ENCODE data around the gene RUNDC1. TPM values are rescaled to one million over a fixed set of nuclear protein-coding genes. Genes with fewer than 3 reads are reported as not detected.

RUNDC1 gene
- total and polyA plus RNA-seq, 2 experiments from 2014 or later = 6.1 to 11.9 TPM

DNA sequence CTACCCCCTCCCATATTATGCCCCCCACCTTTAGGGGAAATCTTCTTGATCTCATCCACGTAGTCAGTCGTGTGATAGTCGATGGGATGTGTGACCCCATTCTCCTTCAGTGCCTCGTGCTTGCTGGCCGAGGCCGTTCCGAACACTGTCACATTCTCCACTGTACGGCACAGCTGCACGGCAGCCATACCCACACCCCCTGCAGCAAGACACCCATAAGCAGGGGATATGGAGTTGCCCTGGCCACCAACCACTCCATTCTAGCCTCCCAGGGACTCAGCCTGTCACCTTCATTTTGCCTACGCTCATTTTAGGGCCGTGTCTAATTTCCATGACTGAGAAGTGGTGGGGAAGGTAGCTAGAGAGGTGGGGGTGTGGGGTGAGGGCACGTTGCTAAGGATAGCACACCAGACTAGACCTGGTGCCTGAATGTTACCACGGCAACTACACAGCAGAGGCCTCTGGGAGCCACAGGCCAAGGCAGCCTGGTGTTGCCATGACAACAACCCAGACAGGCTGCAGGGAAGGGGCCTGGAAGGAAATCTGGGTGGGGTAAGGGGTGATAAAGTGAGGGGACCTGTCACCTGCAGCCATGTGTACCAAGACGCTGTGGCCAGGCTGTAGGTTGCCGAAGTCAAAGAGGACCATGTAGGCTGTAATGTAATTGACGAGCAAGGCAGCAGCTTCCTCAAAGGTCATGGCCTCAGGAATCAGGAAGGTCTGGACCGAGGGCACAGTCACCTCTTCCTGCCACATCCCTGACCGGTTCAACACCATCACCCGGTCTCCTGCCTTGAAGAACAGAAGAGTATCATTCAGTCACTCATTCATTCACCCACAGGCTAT is 37.9 kb downstream of the RUNDC1 start:
- no peak overlapping the region for H3K27ac Mint-ChIP-seq
- Histone ChIP-seq H3K27me3 (ENCODE audit: insufficient read depth) (no peaks in the 10 kb centered on the region), H2AFZ (no peak overlapping the region), H3K27ac (ENCODE audit: low read depth) (no peak overlapping the region), H3K9me2 (ENCODE audit: insufficient read depth) (no peaks in the 10 kb centered on the region), H4K20me1 (replicated peaks; ENCODE audit: insufficient read depth) (peaks cover 10% of the 10 kb centered on the region), H3K79me2 (replicated peaks; ENCODE audit: insufficient read depth) (peaks cover 34% of the 10 kb centered on the region), H3K4me1 (ENCODE audit: insufficient read depth) (peaks cover 28% of the 10 kb centered on the region), H3K4me3 (no peak overlapping the region), H3F3A (replicated peaks; ENCODE audit: low read depth) (peaks cover 8% of the 10 kb centered on the region; the same call in 1 of the 2 replicates), H3K36me3 (ENCODE audit: insufficient read depth) (peaks cover 9% of the 10 kb centered on the region; the same call in 1 of the 2 replicates), H3K4me2 (no peak overlapping the region)
- no peak for TF ChIP-seq JUNB (IDR thresholded peaks at IDR 0.05; ENCODE audit: unreplicated experiment)
- no peak for TF ChIP-seq NANOG (IDR thresholded peaks at IDR 0.05; ENCODE audit: borderline replicate concordance)
- no peak for TF ChIP-seq EZH2 (IDR thresholded peaks at IDR 0.05; ENCODE audit: low read depth, unreplicated experiment)
- TF ChIP-seq CREB1 (CRISPR knock-in tag; IDR thresholded peaks at IDR 0.05; ENCODE audit: low read depth) = no peak
- TF ChIP-seq ZNF114 (CRISPR knock-in tag; IDR thresholded peaks at IDR 0.05) = no peak
- TF ChIP-seq, protein P1, sequence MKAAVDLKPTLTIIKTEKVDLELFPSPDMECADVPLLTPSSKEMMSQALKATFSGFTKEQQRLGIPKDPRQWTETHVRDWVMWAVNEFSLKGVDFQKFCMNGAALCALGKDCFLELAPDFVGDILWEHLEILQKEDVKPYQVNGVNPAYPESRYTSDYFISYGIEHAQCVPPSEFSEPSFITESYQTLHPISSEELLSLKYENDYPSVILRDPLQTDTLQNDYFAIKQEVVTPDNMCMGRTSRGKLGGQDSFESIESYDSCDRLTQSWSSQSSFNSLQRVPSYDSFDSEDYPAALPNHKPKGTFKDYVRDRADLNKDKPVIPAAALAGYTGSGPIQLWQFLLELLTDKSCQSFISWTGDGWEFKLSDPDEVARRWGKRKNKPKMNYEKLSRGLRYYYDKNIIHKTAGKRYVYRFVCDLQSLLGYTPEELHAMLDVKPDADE (IDR thresholded peaks at IDR 0.05) = no peak
- no peak overlapping the region for H3K4me3 Mint-ChIP-seq
- DNase-seq (ENCODE audit: low spot score) = peak; percentile 53
- peaks cover 8% of the 10 kb centered on the region for H3K27me3 Mint-ChIP-seq (ENCODE audit: insufficient read depth, low read depth, poor library complexity)
- H3K4me1 Mint-ChIP-seq = peaks cover 51% of the 10 kb centered on the region
- H3K36me3 Mint-ChIP-seq (ENCODE audit: low read depth) = peaks cover 53% of the 10 kb centered on the region
- ATAC-seq = no peak
- no peaks in the 10 kb centered on the region for H3K9me3 Mint-ChIP-seq

DNA sequence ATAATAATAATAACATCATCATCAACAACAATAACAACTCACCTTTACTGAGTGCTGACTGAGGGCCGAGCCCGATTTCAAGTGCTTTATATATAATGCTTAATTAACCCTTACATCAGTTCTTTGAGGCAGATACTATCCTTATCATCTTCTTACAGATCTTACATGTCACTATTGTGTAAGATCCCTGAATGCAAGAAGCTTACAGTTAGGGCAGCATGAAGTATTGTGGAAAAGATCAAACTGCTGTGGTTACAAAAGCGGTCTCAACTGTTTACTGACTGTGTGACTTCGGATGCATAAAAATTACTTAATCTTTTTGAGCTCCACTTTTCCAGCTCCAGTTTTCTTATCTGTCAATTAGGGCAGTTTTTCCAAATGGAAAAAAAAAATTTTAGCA is 38.6 kb downstream of the RUNDC1 start:
- Histone ChIP-seq H3K36me3 (ENCODE audit: insufficient read depth) (peaks cover 9% of the 10 kb centered on the region; the same call in 1 of the 2 replicates), H3K79me2 (replicated peaks; ENCODE audit: insufficient read depth) (peaks cover 34% of the 10 kb centered on the region), H3F3A (replicated peaks; ENCODE audit: low read depth) (peaks cover 12% of the 10 kb centered on the region; the same call in 1 of the 2 replicates), H3K4me1 (ENCODE audit: insufficient read depth) (peaks cover 28% of the 10 kb centered on the region), H2AFZ (no peak overlapping the region), H3K9me2 (ENCODE audit: insufficient read depth) (no peaks in the 10 kb centered on the region), H4K20me1 (replicated peaks; ENCODE audit: insufficient read depth) (peaks cover 10% of the 10 kb centered on the region), H3K27ac (ENCODE audit: low read depth) (no peak overlapping the region), H3K27me3 (ENCODE audit: insufficient read depth) (no peaks in the 10 kb centered on the region), H3K4me3 (no peak overlapping the region), H3K4me2 (no peak overlapping the region)
- peaks cover 8% of the 10 kb centered on the region for H3K27me3 Mint-ChIP-seq (ENCODE audit: insufficient read depth, low read depth, poor library complexity)
- no peaks in the 10 kb centered on the region for H3K9me3 Mint-ChIP-seq
- no peak overlapping the region for H3K27ac Mint-ChIP-seq
- H3K4me1 Mint-ChIP-seq = peaks cover 47% of the 10 kb centered on the region
- peaks cover 53% of the 10 kb centered on the region for H3K36me3 Mint-ChIP-seq (ENCODE audit: low read depth)
- peak overlapping the region; percentile 23; the same call in 1 of the 3 replicates for H3K4me3 Mint-ChIP-seq
- no peak for ATAC-seq
- DNase-seq (ENCODE audit: low spot score) = no peak
- TF ChIP-seq JUNB (IDR thresholded peaks at IDR 0.05; ENCODE audit: unreplicated experiment) (no peak), STAT1 (IDR thresholded peaks at IDR 0.05; ENCODE audit: unreplicated experiment) (no peak), ZNF114 (CRISPR knock-in tag; IDR thresholded peaks at IDR 0.05) (no peak), CREB1 (CRISPR knock-in tag; IDR thresholded peaks at IDR 0.05; ENCODE audit: low read depth) (no peak), ZNF331 (CRISPR knock-in tag; IDR thresholded peaks at IDR 0.05; ENCODE audit: low read depth) (no peak), POLR2AphosphoS5 (IDR thresholded peaks at IDR 0.05; ENCODE audit: low read depth) (no peak)
- TF ChIP-seq, protein P2, sequence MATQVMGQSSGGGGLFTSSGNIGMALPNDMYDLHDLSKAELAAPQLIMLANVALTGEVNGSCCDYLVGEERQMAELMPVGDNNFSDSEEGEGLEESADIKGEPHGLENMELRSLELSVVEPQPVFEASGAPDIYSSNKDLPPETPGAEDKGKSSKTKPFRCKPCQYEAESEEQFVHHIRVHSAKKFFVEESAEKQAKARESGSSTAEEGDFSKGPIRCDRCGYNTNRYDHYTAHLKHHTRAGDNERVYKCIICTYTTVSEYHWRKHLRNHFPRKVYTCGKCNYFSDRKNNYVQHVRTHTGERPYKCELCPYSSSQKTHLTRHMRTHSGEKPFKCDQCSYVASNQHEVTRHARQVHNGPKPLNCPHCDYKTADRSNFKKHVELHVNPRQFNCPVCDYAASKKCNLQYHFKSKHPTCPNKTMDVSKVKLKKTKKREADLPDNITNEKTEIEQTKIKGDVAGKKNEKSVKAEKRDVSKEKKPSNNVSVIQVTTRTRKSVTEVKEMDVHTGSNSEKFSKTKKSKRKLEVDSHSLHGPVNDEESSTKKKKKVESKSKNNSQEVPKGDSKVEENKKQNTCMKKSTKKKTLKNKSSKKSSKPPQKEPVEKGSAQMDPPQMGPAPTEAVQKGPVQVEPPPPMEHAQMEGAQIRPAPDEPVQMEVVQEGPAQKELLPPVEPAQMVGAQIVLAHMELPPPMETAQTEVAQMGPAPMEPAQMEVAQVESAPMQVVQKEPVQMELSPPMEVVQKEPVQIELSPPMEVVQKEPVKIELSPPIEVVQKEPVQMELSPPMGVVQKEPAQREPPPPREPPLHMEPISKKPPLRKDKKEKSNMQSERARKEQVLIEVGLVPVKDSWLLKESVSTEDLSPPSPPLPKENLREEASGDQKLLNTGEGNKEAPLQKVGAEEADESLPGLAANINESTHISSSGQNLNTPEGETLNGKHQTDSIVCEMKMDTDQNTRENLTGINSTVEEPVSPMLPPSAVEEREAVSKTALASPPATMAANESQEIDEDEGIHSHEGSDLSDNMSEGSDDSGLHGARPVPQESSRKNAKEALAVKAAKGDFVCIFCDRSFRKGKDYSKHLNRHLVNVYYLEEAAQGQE (IDR thresholded peaks at IDR 0.05; ENCODE audit: unreplicated experiment) = no peak

Measured in GM23338 (cell line).